K562 (cell line): ENCODE results near the gene FARSA. TPM values are rescaled to one million over a fixed set of nuclear protein-coding genes. Genes with fewer than 3 reads are reported as not detected.

Experiments
- ATAC-seq: fragments of 200-7000 bp; cut with Tn5 transposase; 3 replicates; pipeline ENCODE4 v1.9.1; 2020; ENCODE audit warnings: moderate library complexity
- BruUV-seq: library from RNA; stranded (reverse); fragments of 400-500 nt; replicated peaks from 2 replicates; lab custom pipeline; 2021; lab: Mats Ljungman, UMichigan
- CTCF ChIA-PET: fragments of 300-600 bp; formaldehyde crosslinking; extraction: SDS; loops from one replicate; lab custom pipeline; 2021; ENCODE audit warnings: low intra/inter-chr PET ratio; lab: Yijun Ruan, JAX
- POLR2A ChIA-PET: fragments of 300-600, 350-650 bp; sonication (Branson Sonifier 250); formaldehyde crosslinking; extraction: SDS; loops from one replicate; lab custom pipeline; 2021; ENCODE audit warnings: antibody characterized with exemption, inconsistent platforms; lab: Yijun Ruan, JAX
- DNase-seq, 4 experiments: peaks; one replicate each; pipeline versions ENCODE4 v3.0.0 to v3.0.0-alpha.2; 2011 to 2018; ENCODE audit warnings: low spot score in 3 of 4, mixed read lengths in 3 of 4; ENCODE audit errors: extremely low read depth in 1 of 4
- FAIRE-seq: peaks from 2 replicates; lab custom pipeline; 2011; peaks lifted over from hg19 to GRCh38; lab: Jason Lieb, UNC
- H2AFZ ChIP-seq: 2 replicates; pipeline ENCODE4 v1.6.0; 2011; ENCODE audit warnings: low read depth, low read length, control low read depth, inconsistent platforms
- H3K27ac ChIP-seq: fragments of 200-600 bp; 3 replicates; pipeline ENCODE4 v1.8.0; 2011; ENCODE audit warnings: low read depth, mild to moderate bottlenecking, control low read depth, inconsistent platforms, low read length, moderate library complexity, mixed read lengths; ENCODE audit errors: extremely low read depth
- H3K27me3 ChIP-seq, 2 experiments: fragments of 300-600 bp in 1 of 2; 2 replicates in 1 of 2; 3 replicates in 1 of 2; pipeline versions ENCODE4 v1.6.0 to v1.8.0; 2011; ENCODE audit warnings: inconsistent platforms in 2 of 2, low read length in 2 of 2, mild to moderate bottlenecking in 1 of 2, mixed read lengths in 1 of 2, moderate library complexity in 1 of 2; ENCODE audit not compliant: control insufficient read depth in 2 of 2, insufficient read depth in 2 of 2
- H3K36me3 ChIP-seq: fragments of 300-600 bp; 3 replicates; pipeline ENCODE4 v1.8.0; 2011; ENCODE audit warnings: mild to moderate bottlenecking, low read length, inconsistent platforms; ENCODE audit not compliant: control insufficient read depth, insufficient read depth
- H3K4me1 ChIP-seq, 2 experiments: fragments of 200-600 bp in 1 of 2; replicated peaks in 1 of 2; 2 replicates in 1 of 2; 3 replicates in 1 of 2; pipeline versions ENCODE4 v1.5.1 to v1.8.0; 2011; ENCODE audit warnings: inconsistent platforms in 2 of 2, low read length in 2 of 2, mild to moderate bottlenecking in 1 of 2, mixed read lengths in 1 of 2, moderate library complexity in 1 of 2; ENCODE audit not compliant: control insufficient read depth in 2 of 2, insufficient read depth in 2 of 2
- H3K4me2 ChIP-seq: 2 replicates; pipeline ENCODE4 v1.6.1; 2011; ENCODE audit warnings: low read length, control low read depth, inconsistent platforms, mixed read lengths; ENCODE audit not compliant: insufficient read depth
- H3K4me3 ChIP-seq: fragments of 200-600 bp; sonication (generic), shearing (Covaris generic); 2 replicates; pipeline ENCODE4 v1.5.1; 2016; ENCODE audit warnings: control low read depth, inconsistent platforms
- H3K79me2 ChIP-seq: fragments of 200-600 bp; 3 replicates; pipeline ENCODE4 v1.8.0; 2011; ENCODE audit warnings: low read length, inconsistent platforms; ENCODE audit not compliant: control insufficient read depth, insufficient read depth
- H3K9ac ChIP-seq, 2 experiments: 2 replicates each; pipeline versions ENCODE4 v1.6.0 to v1.6.1; 2011; ENCODE audit warnings: low read depth in 2 of 2, low read length in 2 of 2, control low read depth in 1 of 2, inconsistent platforms in 1 of 2, mild to moderate bottlenecking in 1 of 2, mixed read lengths in 1 of 2; ENCODE audit not compliant: insufficient read depth in 1 of 2
- H3K9me1 ChIP-seq: one replicate; pipeline ENCODE4 v1.6.0; 2011; ENCODE audit warnings: inconsistent platforms, mild to moderate bottlenecking, low read length, moderate library complexity; ENCODE audit not compliant: control insufficient read depth, insufficient read depth
- H3K9me3 ChIP-seq: replicated peaks from 2 replicates; pipeline ENCODE4 v1.5.1; 2011; ENCODE audit warnings: low read depth, low read length, inconsistent platforms; ENCODE audit not compliant: control insufficient read depth, insufficient read depth
- H4K20me1 ChIP-seq: replicated peaks from 2 replicates; pipeline ENCODE4 v1.6.1; 2011; ENCODE audit warnings: low read length, inconsistent platforms, mixed read lengths; ENCODE audit not compliant: control insufficient read depth, insufficient read depth
- ARNT ChIP-seq, 2 experiments: fragments of 450-650 bp; IDR thresholded peaks; 2 replicates each; pipeline ENCODE4 v1.6.1; 2016; ENCODE audit warnings: mild to moderate bottlenecking in 1 of 2
- C11orf30 ChIP-seq: fragments of 450-650 bp; IDR thresholded peaks from 2 replicates; pipeline ENCODE4 v1.6.1; 2016; ENCODE audit warnings: low read depth, mild to moderate bottlenecking
- CTBP1 ChIP-seq: fragments of 450-650 bp; IDR thresholded peaks from 2 replicates; pipeline ENCODE4 v1.6.1; 2016; ENCODE audit warnings: borderline replicate concordance
- E2F4 ChIP-seq: sonication (generic); formaldehyde crosslinking; IDR thresholded peaks from 2 replicates; pipeline ENCODE4 v1.8.0; 2022; ENCODE audit warnings: mild to moderate bottlenecking, low read depth, missing genetic modification reagents
- MAFF ChIP-seq: IDR thresholded peaks from 2 replicates; pipeline ENCODE4 v1.6.1; 2012; ENCODE audit warnings: low read length, improper control_type of control experiment
- MAFG ChIP-seq: fragments of 450-650 bp; conservative IDR thresholded peaks from 2 replicates; pipeline ENCODE4 v1.6.1; 2016; ENCODE audit warnings: missing genetic modification characterization, missing compliant biosample characterization
- MAFK ChIP-seq: IDR thresholded peaks from 2 replicates; pipeline ENCODE4 v1.6.1; 2011; ENCODE audit warnings: low read length, improper control_type of control experiment
- MLLT1 ChIP-seq, 2 experiments: fragments of 450-650 bp; IDR thresholded peaks; 2 replicates each; pipeline ENCODE4 v1.6.1; 2016
- MNT ChIP-seq, 2 experiments: fragments of 450-650 bp; conservative IDR thresholded peaks; 2 replicates each; pipeline ENCODE4 v1.6.1; 2017; ENCODE audit warnings: mild to moderate bottlenecking in 2 of 2, moderate library complexity in 2 of 2
- NFIX ChIP-seq: fragments of 250-450 bp; sonication (Bioruptor Pico); IDR thresholded peaks from 2 replicates; pipeline ENCODE4 v1.4.0; 2020; ENCODE audit warnings: low read depth, mild to moderate bottlenecking, moderate library complexity
- RCOR1 ChIP-seq, 2 experiments: IDR thresholded peaks; 2 replicates each; pipeline ENCODE4 v1.6.1; 2012; ENCODE audit warnings: low read depth in 2 of 2, low read length in 2 of 2, borderline replicate concordance in 1 of 2, improper control_type of control experiment in 1 of 2
- SP1 ChIP-seq: sonication (generic); formaldehyde crosslinking; IDR thresholded peaks from 2 replicates; pipeline ENCODE4 v1.8.1; 2022; ENCODE audit warnings: mild to moderate bottlenecking, missing genetic modification reagents
- U2AF1 ChIP-seq: fragments of 200-400 bp; formaldehyde crosslinking; optimal IDR thresholded peaks from 2 replicates; pipeline ENCODE3; 2017; ENCODE audit warnings: mild to moderate bottlenecking, low read depth, low read length, moderate library complexity
- U2AF2 ChIP-seq: fragments of 200-400 bp; formaldehyde crosslinking; optimal IDR thresholded peaks from 2 replicates; pipeline ENCODE3; 2017; ENCODE audit warnings: low read depth, mild to moderate bottlenecking, low read length
- VEZF1 ChIP-seq: fragments of 200-800 bp; sonication (Bioruptor generic); IDR thresholded peaks from 2 replicates; pipeline ENCODE4 v1.6.1; 2017; ENCODE audit warnings: missing genetic modification characterization, missing compliant biosample characterization
- ZNF316 ChIP-seq: fragments of 450-650 bp; IDR thresholded peaks from 2 replicates; pipeline ENCODE4 v1.6.1; 2016
- ZNF740 ChIP-seq, 3 experiments: fragments of 200-800 bp in 1 of 3; sonication (Bioruptor generic) in 1 of 3; sonication (generic) in 1 of 3; formaldehyde crosslinking in 1 of 3; IDR thresholded peaks; 2 replicates each; pipeline versions ENCODE4 v1.6.1 to v1.8.0; 2016 to 2022; ENCODE audit warnings: mild to moderate bottlenecking in 2 of 3, missing compliant biosample characterization in 2 of 3, missing genetic modification characterization in 2 of 3, missing genetic modification reagents in 1 of 3
- WGBS: fragments of 100-300 bp; shearing (Covaris generic); methylation state at CpG from one replicate; pipeline ENCODE4 v1.1.6; 2016; ENCODE audit warnings: low coverage, mixed read lengths; ENCODE audit not compliant: insufficient coverage; ENCODE audit errors: missing lambda C conversion rate; 5-methylcytosine and 5-hydroxymethylcytosine counted together
- in situ Hi-C: fragments of 300-500 bp; cut with MboI; formaldehyde crosslinking; loops from 4 replicates; pipeline ENCODE4 v1.15.0; 2018; ENCODE audit warnings: inconsistent platforms, mixed read lengths
- intact Hi-C: fragments of 100-400 bp; cut with micrococcal nuclease; formaldehyde crosslinking; loops from 2 replicates; pipeline ENCODE4 v1.14.2; 2022
- polyA plus RNA-seq, 8 experiments: library from polyadenylated mRNA; depleted of rRNA in 4 of 8; stranded (reverse) in 5 of 8; unstranded in 3 of 8; fragments of >200 nt; fragmentation: Nextera tagmentation in 2 of 8; fragmentation: Illumina TruSeq in 1 of 8; extraction: Ambion mirVana in 2 of 8; extraction: Trizol in 1 of 8; gene quantifications; 2 replicates each; pipeline versions ENCODE4 v1.2.1 to v1.2.3, GENCODE V29; 2011 to 2014; ENCODE audit warnings: inconsistent platforms in 1 of 8, missing spikeins in 1 of 8
- total RNA-seq, 7 experiments: library from RNA; depleted of rRNA in 6 of 7; stranded (reverse); fragments of >200 nt in 6 of 7; fragmentation: Illumina TruSeq in 2 of 7; extraction: Trizol in 2 of 7; gene quantifications; 2 replicates each; pipeline versions ENCODE4 v1.2.1 to v1.2.3, GENCODE V29; 2011 to 2021; ENCODE audit warnings: low replicate concordance in 1 of 7

Gene FARSA
- total and polyA plus RNA-seq, 9 of the 15 experiments (the other 6 are each of a cell fraction or from before 2014, with no cell fraction given), result 25.2 to 237 (median 89.6) TPM

- POLR2A ChIA-PET, result no interaction called here
- Histone ChIP-seq H3K4me2 (no peak overlapping the region), H2AFZ (no peak overlapping the region), H3K79me2 (0 out of 3 replicates have a peak, but pooled peaks cover under 1% of the 10 kb centered on the region), H4K20me1 (no peaks in the 10 kb centered on the region), H3K4me3 (no peak overlapping the region), H3K27ac (no peak overlapping the region), H3K36me3 (peaks cover 55% of the 10 kb centered on the region; the same call in 2 of the 3 replicates), H3K27me3 (no peaks in the 10 kb centered on the region), H3K4me1 (peaks cover 4 to 31% of the 10 kb centered on the region in 2 experiments; a peak in 3 of 5 replicates), H3K9me1 (no peaks in the 10 kb centered on the region), H3K9ac (no peak overlapping the region), H3K9me3 (no peaks in the 10 kb centered on the region)
- no peak for FAIRE-seq
- CTCF ChIA-PET, result no interaction called here
- intact Hi-C loops (no loop called here), in situ Hi-C loops (no loop called here)
- BruUV-seq, result no TSS peak
- ATAC-seq, result no peak
- DNase-seq, result no peak
- WGBS, result 100% methylated on average over 4 of the region's 4 CpGs
- TF ChIP-seq ARNT (IDR thresholded peaks at IDR 0.05) (no peak), NFIX (no peak), MLLT1 (IDR thresholded peaks at IDR 0.05) (no peak), RCOR1 (IDR thresholded peaks at IDR 0.05; ENCODE audit: borderline replicate concordance in 1 of 2, low read depth in 2 of 2, low read length in 2 of 2) (no peak), MNT (conservative IDR thresholded peaks at IDR 0.05) (no peak), MAFF (peak; percentile 54; the same call in 1 of the 2 replicates), MAFG (peak; percentile 56), MAFK (peak; percentile 47; the same call in 1 of the 2 replicates), U2AF1 (no peak), SP1 (CRISPR knock-in tag) (no peak), ZNF316 (peak; percentile 85), E2F4 (no peak), ZNF740 (CRISPR knock-in tag; IDR thresholded peaks at IDR 0.05) (no peak), ZNF740 (tag; IDR thresholded peaks at IDR 0.05) (no peak), VEZF1 (CRISPR knock-in tag) (no peak), CTBP1 (no peak), C11orf30 (peak; percentile 74), U2AF2 (no peak)
These were observed 10.6 kb downstream of the FARSA start for GRCh38 chr19:12922959-12923358.
